Effector memory CD8-positive, alpha-beta T cell (primary cell): ENCODE results near the gene RUNX3.

Experiments
- ATAC-seq: fragments of 150-1000 bp; cut with Tn5 transposase; replicated peaks from 2 replicates; pipeline ENCODE4 v1.10.0; 2021; ENCODE audit warnings: mild to moderate bottlenecking, moderate library complexity
- DNase-seq, 3 experiments: peaks; one replicate each; pipeline ENCODE4 v3.0.0; 2021
- H3K27ac Mint-ChIP-seq, 2 donors: one replicate each; pipeline ENCODE4 v1.8.0; 2022; ENCODE audit warnings: mild to moderate bottlenecking in 2 of 2, mixed read lengths in 2 of 2, moderate library complexity in 2 of 2
- H3K27me3 Mint-ChIP-seq, 2 donors: one replicate each; pipeline ENCODE4 v1.8.0; 2022; ENCODE audit warnings: mixed read lengths in 2 of 2
- H3K36me3 Mint-ChIP-seq: one replicate; pipeline ENCODE4 v1.8.0; 2022; ENCODE audit warnings: mild to moderate bottlenecking, moderate library complexity, mixed read lengths; ENCODE audit not compliant: insufficient read depth
- H3K4me1 Mint-ChIP-seq, 2 donors: one replicate each; pipeline ENCODE4 v1.8.0; 2022; ENCODE audit warnings: low read depth in 2 of 2, mixed read lengths in 2 of 2
- H3K4me3 Mint-ChIP-seq, 2 donors: one replicate each; pipeline ENCODE4 v1.8.0; 2022; ENCODE audit warnings: mild to moderate bottlenecking in 2 of 2, mixed read lengths in 2 of 2, moderate library complexity in 2 of 2
- H3K9me3 Mint-ChIP-seq, 2 donors: one replicate each; pipeline ENCODE4 v1.8.0; 2022; ENCODE audit warnings: mixed read lengths in 2 of 2

RUNX3 gene

GRCh38 chr1:24948079-24948827 is 18.2 kb upstream of the RUNX3 start:
- DNase-seq (no peak), ATAC-seq (no peak)
- H3K36me3 Mint-ChIP-seq: peaks cover 6% of the 10 kb centered on the region
- peaks cover 42 to 47% of the 10 kb centered on the region in 2 donors for H3K4me1 Mint-ChIP-seq
- H3K27me3 Mint-ChIP-seq: no peaks in the 10 kb centered on the region
- H3K9me3 Mint-ChIP-seq: no peaks in the 10 kb centered on the region
- peak overlapping the region in 1 of 2 donors; percentile 33 for H3K4me3 Mint-ChIP-seq
- H3K27ac Mint-ChIP-seq: peak overlapping the region; percentile 65 to 73

- Mint-ChIP-seq H3K36me3 (peaks cover 9% of the 10 kb centered on the region), H3K27me3 (no peaks in the 10 kb centered on the region), H3K9me3 (no peaks in the 10 kb centered on the region), H3K4me3 (peak overlapping the region in 1 of 2 donors; percentile 41), H3K4me1 (peaks cover 36 to 37% of the 10 kb centered on the region in 2 donors), H3K27ac (peak overlapping the region; percentile 56 to 65)
- peak; percentile 24 for ATAC-seq
- no peak for DNase-seq
These were observed 17.0 kb upstream of the RUNX3 start for GRCh38 chr1:24946861-24947658.

DNA sequence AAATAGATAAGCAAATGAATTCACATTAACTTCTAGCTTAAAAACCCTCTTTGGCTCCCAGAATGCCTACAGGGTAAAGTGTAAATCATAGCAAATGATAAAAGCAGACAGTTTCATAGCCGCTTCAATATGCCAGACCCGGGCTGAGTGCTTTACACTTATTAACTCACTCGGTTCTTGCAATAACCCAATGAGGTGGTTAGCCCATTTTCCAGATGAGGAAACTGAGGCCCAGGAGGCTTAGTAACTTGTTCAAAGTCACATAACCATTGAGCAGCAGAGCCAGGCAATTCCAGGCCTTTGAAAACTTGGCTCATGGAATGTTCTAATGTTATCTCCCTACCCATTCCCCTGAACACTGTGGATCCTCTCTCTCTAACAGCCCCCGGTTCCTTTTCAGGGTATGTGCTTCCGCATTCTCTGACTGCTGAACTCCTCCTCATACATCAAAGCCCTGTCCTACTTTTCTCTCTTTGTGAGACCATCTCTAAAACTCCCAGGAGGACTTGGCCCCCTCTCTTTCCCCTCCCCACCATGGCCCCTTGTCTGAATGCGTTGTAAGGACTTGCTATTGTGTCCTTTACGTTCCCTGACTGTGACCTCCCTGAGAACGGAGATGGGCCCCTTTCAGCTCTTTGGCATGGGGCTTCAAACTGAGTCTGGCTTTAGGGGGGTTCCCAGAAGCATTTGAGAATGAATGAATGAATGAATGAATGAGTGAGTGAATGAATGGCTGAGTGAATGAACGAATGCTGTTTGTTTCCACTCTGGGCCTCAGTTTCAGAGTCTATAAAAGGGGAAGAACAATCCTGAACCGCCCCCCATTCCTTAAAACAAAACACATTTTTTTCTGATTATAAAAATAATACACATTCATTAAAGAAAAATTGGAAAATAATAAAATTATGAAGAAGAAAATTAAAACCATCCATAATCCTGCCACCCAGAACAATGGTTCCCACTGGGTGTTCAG is 15.6 kb upstream of the RUNX3 start:
- Mint-ChIP-seq H3K36me3 (peaks cover 16% of the 10 kb centered on the region), H3K27ac (no peak overlapping the region), H3K9me3 (no peaks in the 10 kb centered on the region), H3K27me3 (no peaks in the 10 kb centered on the region), H3K4me3 (no peak overlapping the region), H3K4me1 (peaks cover 27 to 31% of the 10 kb centered on the region in 2 donors)
- ATAC-seq (no peak), DNase-seq (no peak)

- no peak overlapping the region for H3K4me3 Mint-ChIP-seq
- no peak for ATAC-seq
- no peaks in the 10 kb centered on the region for H3K9me3 Mint-ChIP-seq
- no peak for DNase-seq
- H3K27me3 Mint-ChIP-seq: no peaks in the 10 kb centered on the region
- peaks cover 26 to 33% of the 10 kb centered on the region in 2 donors for H3K4me1 Mint-ChIP-seq
- H3K36me3 Mint-ChIP-seq: peaks cover 11% of the 10 kb centered on the region
- peak overlapping the region; percentile 22 to 29 for H3K27ac Mint-ChIP-seq
These were observed 14.2 kb upstream of the RUNX3 start for GRCh38 chr1:24944318-24944717.

- ATAC-seq (no peak), DNase-seq (no peak)
- Mint-ChIP-seq H3K27me3 (no peaks in the 10 kb centered on the region), H3K27ac (peak overlapping the region; percentile 5 to 84), H3K36me3 (peaks cover 11% of the 10 kb centered on the region), H3K9me3 (no peaks in the 10 kb centered on the region), H3K4me3 (no peak overlapping the region), H3K4me1 (peaks cover 20 to 23% of the 10 kb centered on the region in 2 donors)
These were observed 12.7 kb upstream of the RUNX3 start for GRCh38 chr1:24942789-24943188.

DNA sequence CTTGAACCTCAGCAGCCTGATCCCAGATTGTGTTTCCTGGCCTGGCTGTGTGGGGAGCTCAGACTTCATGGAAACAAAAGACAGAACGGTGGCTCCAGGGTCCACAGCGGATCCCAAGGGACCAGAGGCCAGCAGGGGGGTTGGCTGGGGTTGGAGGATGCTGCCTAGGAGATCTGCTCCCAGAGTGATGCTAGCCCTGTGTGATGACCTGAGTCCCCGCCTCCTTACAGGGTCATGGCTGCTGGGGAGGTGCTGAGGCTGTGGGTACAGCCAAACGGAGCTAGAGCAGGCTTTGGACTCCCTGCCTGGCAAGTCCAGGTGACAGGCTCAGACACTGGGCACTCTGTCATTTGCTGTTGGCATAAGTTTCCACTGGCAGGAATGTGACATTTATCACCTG is 11.5 kb upstream of the RUNX3 start:
- Mint-ChIP-seq H3K4me1 (peaks cover 14 to 16% of the 10 kb centered on the region in 2 donors), H3K36me3 (peaks cover 18% of the 10 kb centered on the region), H3K27ac (peak overlapping the region in 1 of 2 donors; percentile 84), H3K4me3 (no peak overlapping the region), H3K27me3 (no peaks in the 10 kb centered on the region), H3K9me3 (no peaks in the 10 kb centered on the region)
- DNase-seq (no peak), ATAC-seq (no peak)

GRCh38 chr1:24940231-24940630 is 10.2 kb upstream of the RUNX3 start:
- Mint-ChIP-seq H3K4me1 (peaks cover 14% of the 10 kb centered on the region in 2 donors), H3K9me3 (no peaks in the 10 kb centered on the region), H3K4me3 (no peak overlapping the region), H3K27ac (peak overlapping the region in 1 of 2 donors; percentile 68), H3K36me3 (peaks cover 18% of the 10 kb centered on the region), H3K27me3 (no peaks in the 10 kb centered on the region)
- ATAC-seq (no peak), DNase-seq (no peak)

GRCh38 chr1:24939675-24940193 is 9.7 kb upstream of the RUNX3 start:
- Mint-ChIP-seq H3K36me3 (peaks cover 18% of the 10 kb centered on the region), H3K4me1 (peaks cover 14 to 15% of the 10 kb centered on the region in 2 donors), H3K27ac (no peak overlapping the region), H3K9me3 (no peaks in the 10 kb centered on the region), H3K4me3 (no peak overlapping the region), H3K27me3 (no peaks in the 10 kb centered on the region)
- DNase-seq (no peak), ATAC-seq (no peak)

- H3K27me3 Mint-ChIP-seq: no peaks in the 10 kb centered on the region
- H3K4me1 Mint-ChIP-seq: peaks cover 15 to 16% of the 10 kb centered on the region in 2 donors
- H3K4me3 Mint-ChIP-seq: no peak overlapping the region
- no peak for ATAC-seq
- peak overlapping the region; percentile 57 to 79 for H3K27ac Mint-ChIP-seq
- no peak for DNase-seq
- H3K9me3 Mint-ChIP-seq: no peaks in the 10 kb centered on the region
- peaks cover 22% of the 10 kb centered on the region for H3K36me3 Mint-ChIP-seq
These were observed 9.1 kb upstream of the RUNX3 start for GRCh38 chr1:24939040-24939674.

DNA sequence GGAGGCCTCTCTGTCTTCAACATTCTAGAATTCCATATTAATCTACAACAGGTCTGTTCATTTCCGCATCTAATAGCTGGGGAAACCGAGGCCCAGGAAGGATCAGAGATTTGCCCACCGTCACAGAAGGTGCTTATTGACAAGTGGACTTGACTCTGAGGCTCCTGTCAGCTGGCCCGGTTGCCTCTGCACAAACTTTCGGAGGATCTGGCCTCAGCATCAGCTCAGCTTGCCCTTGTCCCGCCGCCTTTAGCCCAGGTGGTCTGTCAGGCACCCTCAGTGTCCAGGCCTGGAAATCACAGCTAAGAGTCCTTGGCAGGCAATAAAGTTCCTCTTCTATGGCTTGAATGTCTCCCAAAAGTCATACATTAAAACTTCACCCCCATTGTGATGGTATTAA is 8.2 kb upstream of the RUNX3 start:
- peaks cover 17 to 24% of the 10 kb centered on the region in 2 donors for H3K4me1 Mint-ChIP-seq
- H3K9me3 Mint-ChIP-seq: no peaks in the 10 kb centered on the region
- DNase-seq (no peak), ATAC-seq (no peak)
- H3K27ac Mint-ChIP-seq: peak overlapping the region; percentile 49 to 57
- no peak overlapping the region for H3K4me3 Mint-ChIP-seq
- no peaks in the 10 kb centered on the region for H3K27me3 Mint-ChIP-seq
- peaks cover 25% of the 10 kb centered on the region for H3K36me3 Mint-ChIP-seq

DNA sequence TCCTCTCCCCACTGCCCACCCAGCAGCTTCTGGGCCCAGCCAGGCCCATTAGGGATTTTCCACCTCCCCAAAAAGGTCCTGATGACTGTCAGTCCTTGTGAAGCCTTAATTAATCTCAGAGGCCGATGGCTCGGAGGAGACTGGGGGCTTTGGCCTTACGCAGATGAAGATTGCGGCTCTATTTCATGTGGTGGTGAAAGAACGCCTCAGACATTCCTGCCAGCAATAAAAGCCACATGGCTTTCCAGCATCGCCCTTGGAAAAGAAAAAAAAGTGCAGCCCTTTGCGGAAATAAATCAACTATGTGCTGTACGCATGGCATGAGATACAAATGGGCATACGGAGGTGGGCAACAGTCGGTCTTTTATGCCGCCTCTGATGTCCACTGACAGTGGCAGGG is 6.6 kb upstream of the RUNX3 start:
- Mint-ChIP-seq H3K27me3 (no peaks in the 10 kb centered on the region), H3K27ac (peak overlapping the region in 1 of 2 donors; percentile 15), H3K4me1 (peaks cover 28 to 29% of the 10 kb centered on the region in 2 donors), H3K9me3 (no peaks in the 10 kb centered on the region), H3K4me3 (no peak overlapping the region), H3K36me3 (peaks cover 25% of the 10 kb centered on the region)
- ATAC-seq (no peak), DNase-seq (no peak)

DNA sequence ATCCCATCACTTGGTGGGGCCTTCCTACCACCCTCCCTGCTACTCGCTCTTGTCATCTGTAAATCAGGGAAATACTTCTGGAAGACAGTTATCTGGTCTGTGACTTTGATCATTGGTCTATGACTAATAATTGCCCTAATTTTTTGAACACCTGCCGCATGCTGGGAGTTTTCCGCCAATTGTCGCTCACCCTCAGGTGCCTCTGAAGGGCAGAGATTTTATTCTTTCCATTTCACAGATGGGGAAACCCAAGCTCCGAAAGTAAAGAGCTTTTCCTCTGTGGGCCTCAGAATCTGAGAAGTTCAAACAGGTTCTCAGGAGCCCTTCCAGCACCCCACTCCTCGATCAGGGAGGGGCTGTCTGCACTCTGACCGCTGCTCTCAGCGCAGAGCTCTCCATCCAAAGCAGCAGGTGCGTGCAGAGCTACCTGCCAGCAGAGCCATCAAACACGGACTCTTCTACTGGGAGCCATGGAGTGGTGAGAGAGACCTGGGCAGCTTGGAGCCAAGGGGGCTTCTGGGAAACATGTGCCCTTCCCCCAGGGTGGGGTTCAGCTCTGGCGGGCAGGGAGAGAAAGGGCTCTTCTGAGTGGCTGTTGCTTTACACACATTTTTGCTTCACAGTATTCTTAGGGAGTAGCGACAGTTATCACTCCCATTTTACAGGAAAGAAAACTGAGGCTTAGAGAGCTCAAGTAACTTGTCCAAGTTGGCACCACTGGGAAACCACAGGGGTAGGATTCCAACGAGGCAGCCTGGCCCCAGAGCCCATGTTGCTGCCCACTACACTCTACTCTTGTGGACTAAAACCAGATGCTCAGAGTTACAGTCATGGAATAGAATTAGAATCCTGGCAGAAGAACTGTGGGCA is 5.8 kb upstream of the RUNX3 start:
- Mint-ChIP-seq H3K27me3 (no peaks in the 10 kb centered on the region), H3K9me3 (no peaks in the 10 kb centered on the region), H3K4me1 (peaks cover 32 to 35% of the 10 kb centered on the region in 2 donors), H3K27ac (peak overlapping the region in 1 of 2 donors; percentile 44), H3K4me3 (no peak overlapping the region), H3K36me3 (peaks cover 29% of the 10 kb centered on the region)
- DNase-seq (no peak), ATAC-seq (no peak)
